Measurements from ENCODE around the gene CYTH2.
"Not testable (repeated sequence)": the region's sequence is repeated elsewhere in the genome, so short reads cannot be mapped to it uniquely, and the experiment has no call there.

The CYTH2 gene

GRCh38 chr19:48516536-48516935, 47.4 kb downstream of the CYTH2 start:
- TF ChIP-seq, protein P1, sequence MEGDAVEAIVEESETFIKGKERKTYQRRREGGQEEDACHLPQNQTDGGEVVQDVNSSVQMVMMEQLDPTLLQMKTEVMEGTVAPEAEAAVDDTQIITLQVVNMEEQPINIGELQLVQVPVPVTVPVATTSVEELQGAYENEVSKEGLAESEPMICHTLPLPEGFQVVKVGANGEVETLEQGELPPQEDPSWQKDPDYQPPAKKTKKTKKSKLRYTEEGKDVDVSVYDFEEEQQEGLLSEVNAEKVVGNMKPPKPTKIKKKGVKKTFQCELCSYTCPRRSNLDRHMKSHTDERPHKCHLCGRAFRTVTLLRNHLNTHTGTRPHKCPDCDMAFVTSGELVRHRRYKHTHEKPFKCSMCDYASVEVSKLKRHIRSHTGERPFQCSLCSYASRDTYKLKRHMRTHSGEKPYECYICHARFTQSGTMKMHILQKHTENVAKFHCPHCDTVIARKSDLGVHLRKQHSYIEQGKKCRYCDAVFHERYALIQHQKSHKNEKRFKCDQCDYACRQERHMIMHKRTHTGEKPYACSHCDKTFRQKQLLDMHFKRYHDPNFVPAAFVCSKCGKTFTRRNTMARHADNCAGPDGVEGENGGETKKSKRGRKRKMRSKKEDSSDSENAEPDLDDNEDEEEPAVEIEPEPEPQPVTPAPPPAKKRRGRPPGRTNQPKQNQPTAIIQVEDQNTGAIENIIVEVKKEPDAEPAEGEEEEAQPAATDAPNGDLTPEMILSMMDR (conservative IDR thresholded peaks at IDR 0.05; ENCODE audit: low read length) = no peak
- DNase-seq (ENCODE audit: low read depth) = no peak
- no peak overlapping the region for H3K4me3 ChIP-seq (ENCODE audit: low read length)

DNA sequence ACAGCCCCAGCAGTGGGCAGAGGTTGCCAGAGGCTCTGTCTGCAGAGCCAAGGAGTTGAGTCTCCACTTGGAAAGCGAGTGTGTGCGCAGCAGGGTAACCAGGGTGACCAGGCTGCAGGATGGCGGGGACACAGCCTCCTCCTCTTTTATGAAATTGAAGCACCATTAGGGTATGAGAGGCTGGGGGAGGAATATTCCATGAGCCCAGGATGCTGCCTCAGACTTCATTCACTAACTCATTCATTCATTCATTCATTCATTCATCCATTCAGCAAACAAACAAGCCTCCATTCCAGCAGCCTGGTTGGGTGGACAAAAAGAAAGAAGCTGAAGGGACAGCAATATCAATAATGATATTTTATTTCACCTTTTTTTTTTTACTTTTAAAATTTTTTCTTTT, 49.0 kb downstream of the CYTH2 start:
- no peak overlapping the region for H3K4me3 ChIP-seq (ENCODE audit: low read length)
- DNase-seq (ENCODE audit: low read depth) = no peak
- TF ChIP-seq, protein P1 (conservative IDR thresholded peaks at IDR 0.05; ENCODE audit: low read length) = no peak

DNA sequence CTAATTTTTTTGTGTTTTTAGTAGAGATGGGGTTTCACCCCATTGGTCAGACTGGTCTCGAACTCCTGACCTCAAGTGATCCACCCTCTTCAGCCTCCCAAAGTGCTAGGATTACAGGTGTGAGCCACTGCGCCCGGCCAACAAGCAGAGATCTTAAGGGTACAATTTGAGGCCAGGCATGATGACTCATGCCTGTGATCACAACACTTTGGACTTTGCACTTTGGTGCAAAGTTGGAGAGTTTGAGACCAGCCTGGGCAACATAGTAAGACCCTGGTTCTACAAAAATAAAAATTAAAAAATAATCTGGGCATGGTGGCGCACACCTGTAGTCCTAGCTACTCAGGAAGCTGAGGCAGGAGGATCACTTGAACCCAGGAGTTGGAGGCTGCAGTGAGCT, 50.3 kb downstream of the CYTH2 start:
- DNase-seq (ENCODE audit: low read depth); H3K4me3 ChIP-seq (ENCODE audit: low read length): not testable (repeated sequence)

DNA sequence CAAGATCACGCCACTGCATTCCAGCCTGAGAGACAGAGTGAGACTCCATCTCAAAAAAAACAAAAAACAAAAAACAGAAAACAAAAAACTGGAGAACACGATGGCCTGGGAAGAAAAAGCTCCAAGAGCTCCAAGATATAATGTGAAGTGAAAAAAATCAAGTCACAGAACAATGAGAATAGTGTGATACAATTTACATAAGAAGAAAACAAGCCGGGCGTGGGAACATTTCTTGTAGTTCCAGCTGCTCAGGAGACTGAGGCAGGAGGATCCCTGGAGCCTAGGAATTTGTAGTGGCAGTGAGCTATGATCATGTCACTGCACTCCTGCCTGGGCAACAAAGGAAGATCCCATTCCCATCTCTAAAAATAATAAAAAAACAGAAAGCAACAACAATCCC, 51.0 kb downstream of the CYTH2 start:
- TF ChIP-seq, protein P1 (conservative IDR thresholded peaks at IDR 0.05; ENCODE audit: low read length) = no peak
- no peak for DNase-seq (ENCODE audit: low read depth)

GRCh38 chr19:48524221-48524620, 55.1 kb downstream of the CYTH2 start:
- TF ChIP-seq, protein P1 (conservative IDR thresholded peaks at IDR 0.05; ENCODE audit: low read length) = no peak
- no peak for DNase-seq (ENCODE audit: low read depth)
- H3K4me3 ChIP-seq (ENCODE audit: low read length) = no peak overlapping the region

More for the DNA sequence above, 51.0 kb downstream of the CYTH2 start:
- H3K4me3 ChIP-seq (ENCODE audit: low read length) = no peak overlapping the region

DNA sequence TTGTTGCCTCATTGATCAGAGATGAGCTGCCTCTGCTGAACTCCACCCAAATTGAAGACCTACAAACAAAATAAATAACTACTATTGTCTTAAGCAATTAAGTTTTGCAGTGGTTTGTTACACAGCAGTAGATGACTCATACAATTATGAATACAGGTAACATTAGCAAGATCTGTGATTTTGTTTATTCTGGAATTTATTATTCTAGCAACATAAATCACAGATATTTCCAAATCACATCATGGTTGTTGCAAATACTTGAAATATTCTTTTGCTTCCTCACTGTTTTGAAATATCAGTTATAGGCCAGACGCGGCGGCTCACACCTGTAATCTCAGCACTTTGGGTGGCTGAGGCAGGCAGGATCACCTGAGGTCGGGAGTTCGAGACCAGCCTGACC, 55.6 kb downstream of the CYTH2 start:
- DNase-seq (ENCODE audit: low read depth) = no peak
- TF ChIP-seq, protein P1 (conservative IDR thresholded peaks at IDR 0.05; ENCODE audit: low read length) = no peak
- H3K4me3 ChIP-seq (ENCODE audit: low read length) = no peak overlapping the region

DNA sequence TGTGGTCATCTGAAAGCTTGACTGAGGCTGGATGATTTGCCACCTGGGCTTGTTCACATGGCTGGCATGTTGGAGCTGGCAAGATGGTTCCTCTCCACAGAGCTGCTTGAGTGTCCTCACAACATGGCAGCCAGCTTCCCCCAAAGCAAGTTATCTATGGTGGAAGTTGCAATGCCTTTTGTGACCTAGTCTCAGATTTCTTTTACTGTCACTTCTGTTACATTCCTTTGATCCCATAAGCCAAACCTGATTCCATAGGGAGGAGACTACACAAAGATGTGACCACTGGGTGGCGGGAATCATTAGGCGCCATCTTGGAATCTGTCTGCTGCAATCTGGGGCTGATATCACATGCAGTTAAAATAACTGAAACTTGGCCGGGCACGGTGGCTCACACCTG, 60.0 kb downstream of the CYTH2 start:
- DNase-seq (ENCODE audit: low read depth) = no peak
- TF ChIP-seq, protein P1 (conservative IDR thresholded peaks at IDR 0.05; ENCODE audit: low read length) = no peak
- H3K4me3 ChIP-seq (ENCODE audit: low read length) = no peak overlapping the region

Measured in AG10803 (cell line).